Measurements from ENCODE around the gene NDEL1.

- TF ChIP-seq POLR2A (IDR thresholded peaks at IDR 0.05) = no peak
- no peak for TF ChIP-seq CTCF (IDR thresholded peaks at IDR 0.05)
- no peak for TF ChIP-seq POLR2AphosphoS5 (IDR thresholded peaks at IDR 0.05)
Measured at GRCh38 chr17:8468127-8468526, 32.4 kb downstream of the NDEL1 start.
